DMS53 treated with DMSO at 0.1 percent for 48 hours (cell line): Measurements from ENCODE around the gene PNMA1.

Experiments
- DNase-seq: peaks from one replicate; lab custom pipeline; 2025; ENCODE audit not compliant: unreplicated experiment; lab: John Stamatoyannopoulos, UW

PNMA1 gene

GRCh38 chr14:73751157-73751691 is 37.0 kb upstream of the PNMA1 start:
- no peak for DNase-seq

GRCh38 chr14:73750531-73750901 is 36.3 kb upstream of the PNMA1 start:
- no peak for DNase-seq

- no peak for DNase-seq
Observed at GRCh38 chr14:73749706-73750530, 35.7 kb upstream of the PNMA1 start.

GRCh38 chr14:73748858-73749357 is 34.7 kb upstream of the PNMA1 start:
- no peak for DNase-seq

- DNase-seq = no peak
Observed at GRCh38 chr14:73747379-73748211, 33.4 kb upstream of the PNMA1 start.

GRCh38 chr14:73746520-73747378 is 32.6 kb upstream of the PNMA1 start:
- DNase-seq = no peak

GRCh38 chr14:73745571-73746519 is 31.7 kb upstream of the PNMA1 start:
- DNase-seq = no peak

- no peak for DNase-seq
Observed at GRCh38 chr14:73744874-73745529, 30.8 kb upstream of the PNMA1 start.

GRCh38 chr14:73744175-73744867 is 30.1 kb upstream of the PNMA1 start:
- no peak for DNase-seq

GRCh38 chr14:73743431-73743931 is 29.3 kb upstream of the PNMA1 start:
- no peak for DNase-seq

GRCh38 chr14:73742520-73743238 is 28.5 kb upstream of the PNMA1 start:
- no peak for DNase-seq

GRCh38 chr14:73741876-73742519 is 27.8 kb upstream of the PNMA1 start:
- DNase-seq = no peak

GRCh38 chr14:73741386-73741875 is 27.2 kb upstream of the PNMA1 start:
- no peak for DNase-seq

- DNase-seq = no peak
Observed at GRCh38 chr14:73740618-73741326, 26.6 kb upstream of the PNMA1 start.

GRCh38 chr14:73739899-73740617 is 25.9 kb upstream of the PNMA1 start:
- DNase-seq = no peak
